Measurements from ENCODE around the gene PARVB.
A peak's percentile ranks its signal among the peaks of the same experiment; 100 is the strongest.

Gene PARVB

DNA sequence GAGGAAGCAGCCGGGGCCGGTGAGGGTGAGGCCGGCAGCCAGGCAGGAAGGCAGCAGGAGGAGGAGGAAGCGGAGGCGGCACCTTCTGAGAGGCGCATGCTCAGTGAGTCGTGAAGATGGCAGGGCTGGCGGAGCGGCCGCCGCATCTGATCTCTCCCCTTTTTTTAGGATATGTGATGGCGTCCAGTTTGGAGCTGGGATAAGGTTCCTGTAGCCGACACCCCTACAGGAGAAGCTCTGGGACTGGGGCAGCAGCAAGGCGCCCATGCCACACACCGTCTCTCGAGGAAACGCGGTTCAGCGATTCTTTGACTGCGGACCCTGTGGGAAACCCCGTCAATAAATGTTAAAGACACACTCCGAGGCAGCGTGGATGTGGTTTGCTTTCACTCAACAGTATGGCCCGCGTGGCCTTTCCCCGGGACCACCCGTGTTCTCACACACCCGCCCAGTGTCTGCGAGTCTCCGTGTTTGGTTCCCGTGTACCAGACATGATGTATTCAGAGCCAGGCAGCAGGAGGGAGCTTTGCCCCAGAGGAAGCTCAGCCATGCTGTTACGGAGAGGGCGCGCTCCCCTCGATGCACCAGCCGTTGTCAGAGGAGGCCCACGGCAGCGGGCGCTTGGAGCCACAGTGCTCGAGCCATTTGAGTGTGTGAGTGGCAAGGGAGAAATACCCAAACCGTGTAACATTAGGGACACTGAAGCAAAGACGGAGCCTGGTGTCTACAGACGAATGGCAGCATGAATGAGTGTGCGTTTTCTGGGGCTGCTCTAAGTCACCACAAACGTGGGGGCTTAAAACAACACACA is 27.7 kb upstream of the PARVB start:
- H4K20me1 ChIP-seq = peaks cover 32% of the 10 kb centered on the region
- peak overlapping the region; percentile 68 for H3K9ac ChIP-seq
- peak overlapping the region; percentile 64 for H3K4me3 ChIP-seq
- peaks cover 56% of the 10 kb centered on the region for H3K4me1 ChIP-seq
- H3K27me3 ChIP-seq = no peaks in the 10 kb centered on the region
- TF ChIP-seq Cebpa-rat (IDR thresholded peaks at IDR 0.05) = no peak
- H3K4me2 ChIP-seq = peak overlapping the region; percentile 92
- H3K27ac ChIP-seq = peak overlapping the region; percentile 59
- no peaks in the 10 kb centered on the region for H3K9me3 ChIP-seq
- peaks cover 65% of the 10 kb centered on the region for H3K36me3 ChIP-seq

DNA sequence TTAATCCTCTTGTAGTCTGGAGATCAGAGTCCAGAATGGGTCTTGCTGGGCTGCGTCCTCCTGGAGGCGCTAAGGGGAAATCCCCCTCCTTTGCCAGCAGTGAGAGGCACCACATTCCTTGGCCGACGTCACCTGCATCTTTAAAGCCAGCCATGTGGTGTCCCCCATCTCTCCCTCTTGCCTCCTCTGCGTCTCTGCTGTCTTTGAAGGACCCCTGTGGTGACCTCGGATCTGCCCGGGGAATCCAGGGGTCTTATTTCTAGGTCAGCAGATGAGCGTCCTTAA is 27.2 kb upstream of the PARVB start:
- TF ChIP-seq Cebpa-rat (IDR thresholded peaks at IDR 0.05) = no peak
- peaks cover 64% of the 10 kb centered on the region for H3K36me3 ChIP-seq
- peak overlapping the region; percentile 59; the same call in 1 of the 2 replicates for H3K27ac ChIP-seq
- H3K4me2 ChIP-seq = peak overlapping the region; percentile 92
- H3K27me3 ChIP-seq = no peaks in the 10 kb centered on the region
- no peak overlapping the region for H3K9ac ChIP-seq
- peaks cover 32% of the 10 kb centered on the region for H4K20me1 ChIP-seq
- H3K4me3 ChIP-seq = no peak overlapping the region
- no peaks in the 10 kb centered on the region for H3K9me3 ChIP-seq
- peaks cover 56% of the 10 kb centered on the region for H3K4me1 ChIP-seq

DNA sequence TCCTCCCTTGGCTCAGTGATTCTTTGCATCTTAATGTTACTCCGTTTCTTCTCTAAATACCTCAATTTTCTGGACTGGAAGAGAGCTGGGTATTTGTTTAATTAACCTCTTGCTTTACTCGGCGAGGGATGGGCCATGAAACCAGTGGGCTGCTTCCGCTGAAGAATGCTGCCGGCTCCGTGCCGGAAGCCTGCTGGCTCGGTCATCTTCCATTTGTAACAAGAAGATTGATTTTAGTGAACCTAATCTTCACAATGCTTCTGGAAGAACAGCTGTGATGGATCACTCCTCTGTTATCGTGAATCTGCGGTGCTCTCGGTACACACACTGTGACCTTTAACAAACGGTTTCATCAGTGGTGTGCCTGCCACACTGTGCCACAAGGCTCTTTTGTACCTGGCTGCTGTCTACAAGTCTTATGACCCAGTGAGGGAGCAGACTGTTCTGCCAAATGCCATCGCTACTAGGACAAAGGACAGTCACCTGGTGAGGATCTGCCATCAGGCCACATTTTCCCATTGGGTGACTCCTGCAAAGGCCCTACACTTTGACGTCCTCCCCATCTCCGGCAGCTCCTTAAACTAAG is 25.3 kb upstream of the PARVB start:
- Histone ChIP-seq H3K27me3 (no peaks in the 10 kb centered on the region), H3K9me3 (no peaks in the 10 kb centered on the region), H3K4me1 (peaks cover 46% of the 10 kb centered on the region), H3K4me3 (no peak overlapping the region), H3K9ac (no peak overlapping the region), H3K4me2 (no peak overlapping the region), H4K20me1 (peaks cover 22% of the 10 kb centered on the region), H3K27ac (no peak overlapping the region), H3K36me3 (peaks cover 49% of the 10 kb centered on the region)
- TF ChIP-seq Cebpa-rat (IDR thresholded peaks at IDR 0.05) = no peak

DNA sequence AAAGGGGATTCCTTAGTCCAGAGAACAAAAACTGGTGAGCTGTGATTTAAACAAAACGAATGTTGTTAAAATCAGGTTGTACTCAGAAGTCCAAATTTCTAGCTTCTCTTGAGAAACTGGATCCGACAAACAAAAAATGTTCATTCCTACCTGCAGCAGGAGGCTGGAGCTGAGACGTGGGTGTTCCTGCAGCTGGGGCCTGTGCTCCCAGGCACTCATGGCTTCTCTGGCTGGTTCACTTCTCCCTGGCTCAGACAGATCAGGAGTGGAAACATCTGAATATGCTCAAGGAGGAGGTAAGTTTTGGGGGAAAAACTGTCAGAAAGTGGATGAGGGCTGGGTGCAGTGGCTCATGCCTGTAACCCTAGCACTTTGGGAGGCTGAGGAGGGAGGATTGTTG is 24.7 kb upstream of the PARVB start:
- Histone ChIP-seq H3K4me1 (peaks cover 40% of the 10 kb centered on the region), H3K4me3 (no peak overlapping the region), H3K27ac (no peak overlapping the region), H3K9ac (no peak overlapping the region), H3K4me2 (peak overlapping the region; percentile 20; the same call in 1 of the 2 replicates), H3K9me3 (no peaks in the 10 kb centered on the region), H4K20me1 (peaks cover 16% of the 10 kb centered on the region), H3K36me3 (peaks cover 43% of the 10 kb centered on the region), H3K27me3 (no peaks in the 10 kb centered on the region)
- TF ChIP-seq Cebpa-rat (IDR thresholded peaks at IDR 0.05) = no peak

DNA sequence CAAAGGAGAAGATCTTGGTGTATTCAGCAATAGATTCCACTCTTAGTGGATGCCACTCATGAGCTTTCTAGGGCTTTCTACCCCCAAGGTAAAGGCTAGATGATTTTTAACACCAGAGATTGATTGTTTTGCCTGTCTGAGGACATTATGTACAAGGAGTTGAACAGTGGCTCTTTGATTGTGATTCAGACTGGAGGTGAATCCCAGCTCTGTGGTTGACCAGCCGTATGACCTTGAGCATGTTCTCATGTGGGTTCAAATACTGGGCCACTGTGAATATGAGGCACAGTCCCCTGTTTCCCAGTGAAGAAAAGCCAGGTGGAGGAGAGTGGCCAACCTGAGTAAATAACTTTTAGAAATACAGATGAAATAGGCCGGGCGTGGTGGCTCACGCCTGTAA is 24.0 kb upstream of the PARVB start:
- H3K4me3 ChIP-seq = no peak overlapping the region
- no peak overlapping the region for H3K27ac ChIP-seq
- peaks cover 33% of the 10 kb centered on the region for H3K4me1 ChIP-seq
- H3K36me3 ChIP-seq = peaks cover 36% of the 10 kb centered on the region
- peaks cover 9% of the 10 kb centered on the region for H4K20me1 ChIP-seq
- H3K27me3 ChIP-seq = no peaks in the 10 kb centered on the region
- peaks cover 2% of the 10 kb centered on the region for H3K9me3 ChIP-seq
- peak overlapping the region; percentile 20; the same call in 1 of the 2 replicates for H3K4me2 ChIP-seq
- H3K9ac ChIP-seq = no peak overlapping the region
- TF ChIP-seq Cebpa-rat (IDR thresholded peaks at IDR 0.05) = no peak

DNA sequence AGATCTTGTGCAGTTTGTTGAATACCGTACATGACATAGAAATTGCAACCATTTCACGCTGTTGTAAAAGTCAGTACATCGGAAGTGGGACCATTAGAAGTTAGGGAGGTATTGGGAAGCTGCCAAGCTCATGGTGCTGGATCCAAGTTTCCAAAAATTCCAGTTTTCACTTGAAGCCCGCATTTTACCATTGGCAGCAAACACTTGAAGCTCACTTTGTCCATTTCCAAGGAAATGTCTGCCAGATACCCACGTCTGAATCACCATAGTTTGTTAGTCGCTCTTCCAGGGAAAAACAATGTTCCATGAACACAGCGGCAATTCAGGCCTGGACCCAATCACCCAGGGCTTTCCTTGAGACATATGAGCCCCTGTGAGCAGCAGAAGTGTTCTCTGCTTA is 22.6 kb upstream of the PARVB start:
- Histone ChIP-seq H3K9me3 (peaks cover 15% of the 10 kb centered on the region), H3K4me2 (no peak overlapping the region), H3K4me1 (peaks cover 19% of the 10 kb centered on the region), H3K9ac (no peak overlapping the region), H3K36me3 (peaks cover 43% of the 10 kb centered on the region), H3K27me3 (no peaks in the 10 kb centered on the region), H3K4me3 (no peak overlapping the region), H3K27ac (no peak overlapping the region), H4K20me1 (no peaks in the 10 kb centered on the region)
- no peak for TF ChIP-seq Cebpa-rat (IDR thresholded peaks at IDR 0.05)

DNA sequence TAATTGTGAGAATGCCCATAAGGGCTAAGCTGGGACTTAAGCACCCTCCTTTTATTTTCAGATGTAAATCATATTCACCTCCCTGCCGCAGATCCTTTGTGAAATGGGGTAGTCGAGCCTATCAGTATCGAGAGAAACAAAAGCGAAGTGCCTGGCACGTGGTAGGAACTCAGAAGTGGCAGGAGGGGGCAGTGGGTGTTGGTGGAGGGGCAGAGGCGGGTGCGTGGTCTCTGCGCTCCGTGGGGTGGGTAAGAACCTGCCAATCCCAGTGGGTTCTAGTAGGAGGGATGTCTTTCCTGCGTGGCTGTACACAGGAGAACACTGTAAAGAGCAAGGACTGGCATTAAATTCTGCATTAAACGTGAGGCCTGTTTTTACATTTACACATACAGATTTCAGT is 21.8 kb upstream of the PARVB start:
- TF ChIP-seq Cebpa-rat (IDR thresholded peaks at IDR 0.05) = no peak
- H3K27me3 ChIP-seq = no peaks in the 10 kb centered on the region
- H3K9ac ChIP-seq = no peak overlapping the region
- no peak overlapping the region for H3K4me3 ChIP-seq
- no peak overlapping the region for H3K4me2 ChIP-seq
- no peaks in the 10 kb centered on the region for H4K20me1 ChIP-seq
- H3K36me3 ChIP-seq = peaks cover 35% of the 10 kb centered on the region
- H3K9me3 ChIP-seq = peaks cover 15% of the 10 kb centered on the region
- H3K4me1 ChIP-seq = peaks cover 12% of the 10 kb centered on the region
- no peak overlapping the region for H3K27ac ChIP-seq

DNA sequence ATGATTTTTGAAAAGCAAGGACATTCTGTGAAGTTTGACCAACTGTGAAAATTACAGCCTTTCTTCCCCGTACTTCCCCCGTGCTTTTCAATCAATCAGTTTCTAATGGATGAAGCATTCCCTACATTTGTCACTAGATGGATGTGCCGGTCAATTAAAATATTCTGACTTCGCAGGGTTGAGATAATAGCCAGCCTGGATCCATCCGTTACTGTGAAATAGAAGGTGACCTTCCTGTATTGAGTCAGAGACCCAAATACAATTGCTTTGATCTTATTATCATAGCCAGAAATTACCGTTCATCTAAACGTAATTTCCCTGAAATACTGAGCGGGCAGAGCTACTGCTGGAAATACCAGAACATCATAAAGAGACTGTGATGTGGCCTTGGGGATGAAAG is 21.1 kb upstream of the PARVB start:
- H3K9ac ChIP-seq = no peak overlapping the region
- no peak for TF ChIP-seq Cebpa-rat (IDR thresholded peaks at IDR 0.05)
- H3K4me3 ChIP-seq = no peak overlapping the region
- peaks cover 15% of the 10 kb centered on the region for H3K9me3 ChIP-seq
- H3K4me2 ChIP-seq = no peak overlapping the region
- H3K36me3 ChIP-seq = peaks cover 28% of the 10 kb centered on the region
- peaks cover 12% of the 10 kb centered on the region for H3K4me1 ChIP-seq
- no peaks in the 10 kb centered on the region for H3K27me3 ChIP-seq
- no peaks in the 10 kb centered on the region for H4K20me1 ChIP-seq
- H3K27ac ChIP-seq = no peak overlapping the region

DNA sequence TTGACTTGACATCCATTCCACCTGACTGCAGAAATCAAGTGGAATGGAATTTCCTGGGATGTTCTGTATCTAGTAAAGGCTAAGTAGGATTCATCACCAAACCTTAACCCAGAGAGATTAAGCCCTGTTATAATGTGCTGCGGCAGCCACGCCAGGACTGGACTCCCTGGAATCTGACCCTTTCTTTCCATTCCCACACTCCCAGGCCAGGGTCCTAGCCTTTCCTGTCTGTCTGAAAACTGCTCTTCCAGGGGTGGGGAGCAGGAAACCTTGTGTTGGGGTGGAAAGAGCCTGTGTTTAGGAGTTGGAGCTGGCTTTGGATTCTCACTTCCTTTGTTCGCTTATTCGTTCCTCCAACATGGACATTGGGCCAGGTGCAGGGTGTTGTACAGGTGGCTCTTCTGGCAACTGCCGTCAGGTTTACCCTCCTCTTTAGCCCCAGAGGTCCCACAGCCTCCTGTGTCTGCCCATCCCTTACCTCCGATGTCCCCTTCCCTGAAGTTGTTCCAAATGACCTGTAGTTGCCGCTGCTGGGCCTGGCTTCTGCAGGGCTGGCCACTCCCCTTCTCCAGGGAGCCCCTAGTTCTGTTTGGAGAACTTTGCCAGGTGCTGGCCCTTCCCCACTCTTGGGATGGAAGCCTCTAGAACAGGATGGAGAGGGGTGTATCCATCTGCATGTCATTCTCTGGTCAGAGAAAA is 20.5 kb upstream of the PARVB start:
- TF ChIP-seq Cebpa-rat (IDR thresholded peaks at IDR 0.05) = no peak
- H3K27ac ChIP-seq = no peak overlapping the region
- no peaks in the 10 kb centered on the region for H3K27me3 ChIP-seq
- no peak overlapping the region for H3K4me3 ChIP-seq
- peaks cover 12% of the 10 kb centered on the region for H3K4me1 ChIP-seq
- no peaks in the 10 kb centered on the region for H4K20me1 ChIP-seq
- H3K9ac ChIP-seq = no peak overlapping the region
- H3K36me3 ChIP-seq = peaks cover 22% of the 10 kb centered on the region
- peaks cover 15% of the 10 kb centered on the region for H3K9me3 ChIP-seq
- no peak overlapping the region for H3K4me2 ChIP-seq

DNA sequence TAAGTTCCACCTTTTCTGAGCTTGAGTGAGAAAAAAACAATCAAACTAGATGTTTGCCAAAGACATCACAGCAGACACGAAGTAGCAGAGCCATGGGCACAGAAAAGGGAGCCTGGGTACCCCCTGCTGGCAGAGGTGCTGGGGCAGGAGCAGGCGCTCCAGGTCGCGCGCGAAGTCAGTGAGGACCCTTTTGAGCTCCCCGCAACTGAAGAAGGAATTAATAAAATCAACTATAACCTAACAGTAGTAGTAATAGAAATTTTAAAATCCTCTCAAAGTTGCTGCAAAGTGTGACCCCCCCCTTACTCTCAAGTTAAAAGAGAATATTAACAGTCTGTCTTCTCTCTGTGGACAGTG is 20.0 kb upstream of the PARVB start:
- Histone ChIP-seq H3K9ac (no peak overlapping the region), H3K36me3 (peaks cover 17% of the 10 kb centered on the region; the same call in 1 of the 2 replicates), H3K4me1 (peaks cover 10% of the 10 kb centered on the region), H3K4me2 (no peak overlapping the region), H3K4me3 (no peak overlapping the region), H3K27me3 (no peaks in the 10 kb centered on the region), H4K20me1 (no peaks in the 10 kb centered on the region), H3K27ac (no peak overlapping the region), H3K9me3 (peaks cover 15% of the 10 kb centered on the region)
- TF ChIP-seq Cebpa-rat (IDR thresholded peaks at IDR 0.05) = no peak

Measured in BLaER1 (cell line).